Stimulated activated CD8-positive, alpha-beta memory T cell treated with anti-CD3 and anti-CD28 coated beads, Interleukin-2, amount 100 ng/mL, for 48 hours (primary cell): ENCODE results near the gene LZTR1.

Source experiments
- DNase-seq, 2 donors: peaks; one replicate each; pipeline ENCODE4 v3.0.0-alpha.2; 2020; ENCODE audit warnings: low read depth in 2 of 2

Gene LZTR1

DNA sequence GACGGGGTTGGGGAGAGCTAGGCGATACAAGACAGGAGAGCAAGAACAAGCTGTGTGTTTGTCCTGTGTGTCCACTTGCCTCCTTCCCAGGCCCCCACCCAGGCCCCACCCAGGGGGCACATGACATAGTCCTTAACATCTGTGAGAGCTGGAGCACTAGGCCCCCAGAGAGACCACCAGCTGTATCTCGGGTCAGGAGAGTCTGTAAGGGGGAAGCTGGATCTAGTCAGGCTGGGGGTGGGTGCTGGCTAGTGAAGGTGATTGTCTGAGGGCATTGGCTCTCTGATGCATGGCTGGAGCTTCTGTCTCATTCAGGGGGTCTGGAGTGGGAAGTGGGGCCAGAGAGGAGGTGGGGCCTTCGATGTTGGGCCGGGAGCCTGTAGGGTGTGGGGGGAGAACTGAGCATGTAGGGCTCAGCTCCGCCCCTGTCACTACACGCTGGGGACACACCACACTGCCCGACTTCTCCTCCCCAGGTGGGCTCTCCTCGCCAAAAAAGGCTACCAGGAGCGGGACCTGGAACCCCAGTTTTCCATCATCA is 33.4 kb downstream of the LZTR1 start:
- no peak for DNase-seq

GRCh38 chr22:21016644-21017420 is 34.7 kb downstream of the LZTR1 start:
- DNase-seq = no peak

GRCh38 chr22:21018314-21018713 is 36.2 kb downstream of the LZTR1 start:
- no peak for DNase-seq

GRCh38 chr22:21020802-21021429 is 38.8 kb downstream of the LZTR1 start:
- no peak for DNase-seq

DNA sequence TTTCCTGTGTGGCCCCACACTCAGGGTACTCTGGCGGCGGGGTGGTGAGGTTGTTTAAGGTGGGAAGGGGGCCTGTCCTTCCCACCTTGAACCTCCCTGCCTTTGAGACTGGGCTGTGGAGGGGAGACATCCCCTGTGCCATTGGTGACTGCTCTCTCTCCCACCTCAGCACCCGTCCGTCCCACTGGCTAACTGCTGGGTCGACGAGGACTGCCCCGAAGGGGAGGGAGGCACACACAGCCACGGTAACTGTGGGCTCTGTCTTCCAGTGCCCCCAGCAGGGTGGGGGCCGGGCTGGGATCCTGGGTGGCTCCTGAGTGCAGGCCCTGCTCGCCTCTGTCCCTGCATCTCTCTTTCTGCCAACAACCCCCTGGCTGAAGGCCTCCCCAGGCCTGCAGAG is 40.4 kb downstream of the LZTR1 start:
- DNase-seq = no peak

DNA sequence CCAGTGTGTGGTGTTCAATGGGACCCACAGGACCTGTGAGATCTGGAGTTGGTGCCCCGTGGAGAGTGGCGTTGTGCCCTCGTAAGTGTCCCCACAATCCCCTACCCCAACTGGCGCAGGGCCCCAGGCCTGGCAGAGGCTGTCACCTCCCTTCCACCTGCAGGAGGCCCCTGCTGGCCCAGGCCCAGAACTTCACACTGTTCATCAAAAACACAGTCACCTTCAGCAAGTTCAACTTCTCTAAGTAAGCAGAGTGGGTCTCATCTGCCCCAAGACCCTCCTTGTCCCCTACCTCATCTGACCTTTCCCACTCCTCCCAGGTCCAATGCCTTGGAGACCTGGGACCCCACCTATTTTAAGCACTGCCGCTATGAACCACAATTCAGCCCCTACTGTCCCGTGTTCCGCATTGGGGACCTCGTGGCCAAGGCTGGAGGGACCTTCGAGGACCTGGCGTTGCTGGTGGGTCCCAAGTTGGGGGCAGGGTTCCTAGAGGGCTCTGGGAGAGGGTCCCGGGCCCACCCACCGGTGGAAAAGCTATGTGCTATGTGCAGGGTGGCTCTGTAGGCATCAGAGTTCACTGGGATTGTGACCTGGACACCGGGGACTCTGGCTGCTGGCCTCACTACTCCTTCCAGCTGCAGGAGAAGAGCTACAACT is 41.0 kb downstream of the LZTR1 start:
- no peak for DNase-seq

DNA sequence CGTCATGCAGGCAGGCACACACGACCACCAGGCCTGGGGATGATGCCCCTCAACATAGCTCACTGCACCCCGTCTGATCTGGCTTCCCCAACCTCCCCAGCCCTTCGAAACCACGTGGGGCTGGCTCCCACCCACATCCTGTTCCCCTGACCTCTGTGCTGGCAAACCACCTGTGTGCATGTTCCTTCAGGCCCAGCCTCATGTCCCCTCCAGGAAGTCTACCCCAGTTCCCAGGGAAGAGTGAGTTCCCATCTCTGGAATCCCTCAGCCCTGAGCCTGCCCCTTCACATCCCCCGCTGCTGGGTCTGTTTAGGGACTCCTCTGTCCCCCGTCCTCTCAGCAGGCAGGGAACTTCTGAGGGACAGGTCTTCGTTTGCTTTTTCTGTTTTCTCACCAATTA is 43.2 kb downstream of the LZTR1 start:
- no peak for DNase-seq

DNA sequence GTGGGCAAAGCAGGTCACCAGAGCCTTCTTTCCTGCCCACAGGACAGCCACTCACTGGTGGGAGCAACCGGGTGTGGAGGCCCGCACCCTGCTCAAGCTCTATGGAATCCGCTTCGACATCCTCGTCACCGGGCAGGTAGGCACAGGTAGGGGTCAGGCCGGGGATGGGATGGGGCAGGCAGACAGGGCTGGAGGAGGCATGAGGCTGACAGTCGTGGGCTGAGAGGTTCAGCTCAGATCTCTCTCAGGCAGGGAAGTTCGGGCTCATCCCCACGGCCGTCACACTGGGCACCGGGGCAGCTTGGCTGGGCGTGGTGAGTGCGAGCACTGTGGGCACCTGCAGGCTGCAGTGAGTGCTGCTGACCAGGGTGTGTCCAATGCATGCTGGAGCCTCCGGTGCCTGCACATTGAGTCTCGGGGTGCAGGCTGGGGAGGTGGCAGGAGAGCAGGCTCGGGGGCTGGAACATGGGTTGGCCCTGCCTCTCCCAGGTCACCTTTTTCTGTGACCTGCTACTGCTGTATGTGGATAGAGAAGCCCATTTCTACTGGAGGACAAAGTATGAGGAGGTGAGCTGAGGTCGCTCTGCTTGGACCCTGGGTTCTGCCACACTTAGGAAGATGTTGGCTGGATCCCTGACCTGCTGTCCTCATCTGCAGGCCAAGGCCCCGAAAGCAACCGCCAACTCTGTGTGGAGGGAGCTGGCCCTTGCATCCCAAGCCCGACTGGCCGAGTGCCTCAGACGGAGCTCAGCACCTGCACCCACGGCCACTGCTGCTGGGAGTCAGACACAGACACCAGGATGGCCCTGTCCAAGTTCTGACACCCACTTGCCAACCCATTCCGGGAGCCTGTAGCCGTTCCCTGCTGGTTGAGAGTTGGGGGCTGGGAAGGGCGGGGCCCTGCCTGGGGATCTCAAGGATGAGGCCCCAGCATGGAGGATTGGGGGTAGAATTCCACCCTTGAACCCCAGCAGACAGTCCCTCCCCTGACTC is 44.0 kb downstream of the LZTR1 start:
- no peak for DNase-seq

- DNase-seq = no peak
These were observed 44.9 kb downstream of the LZTR1 start for GRCh38 chr22:21026783-21027692.

DNA sequence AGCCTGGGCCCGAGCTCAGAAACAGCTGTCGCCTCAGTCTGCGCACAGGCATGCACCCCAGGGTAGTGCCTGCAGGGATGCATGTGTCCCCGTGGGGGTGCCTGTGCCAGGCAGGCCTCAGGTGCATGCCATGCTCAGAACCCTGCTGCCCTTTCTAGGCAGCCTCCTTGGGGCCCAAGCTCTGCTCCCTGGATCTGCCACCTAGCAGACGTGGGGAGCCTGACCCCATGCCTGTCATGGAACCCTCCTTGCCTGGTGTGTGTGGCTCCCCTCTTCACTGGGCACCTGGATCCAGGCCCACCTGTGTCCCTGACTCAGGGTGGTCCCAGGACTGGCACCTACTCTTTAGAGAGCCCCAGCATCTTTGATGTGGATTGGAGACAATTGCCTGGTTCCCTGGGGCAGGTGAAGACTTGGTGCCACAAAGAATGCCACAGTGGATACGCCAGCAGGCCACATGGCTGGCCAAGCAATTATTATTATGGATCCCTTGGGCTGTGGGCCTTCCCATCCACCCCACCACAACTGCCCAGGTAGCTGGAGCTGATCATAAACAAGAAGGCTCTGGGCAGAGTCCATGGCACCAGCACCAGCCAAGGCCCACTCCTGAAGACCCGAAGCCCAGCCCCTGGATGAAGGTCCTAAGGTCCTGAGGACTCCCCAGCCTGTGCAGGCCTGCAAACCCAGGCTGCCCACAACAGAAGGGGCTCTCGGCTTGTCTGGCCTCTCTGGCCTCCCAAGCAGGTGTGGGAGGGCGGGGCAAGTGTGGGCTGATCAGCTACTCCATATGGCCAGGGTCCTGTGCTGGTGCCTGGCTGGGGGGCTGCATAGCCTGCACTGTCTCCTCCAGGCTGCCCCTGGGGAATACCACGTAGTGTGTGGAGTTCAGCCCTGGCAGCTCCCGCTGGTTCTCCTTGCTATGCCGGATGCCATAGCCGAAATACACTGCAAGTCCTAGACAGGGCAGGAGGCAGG is 46.5 kb downstream of the LZTR1 start:
- no peak for DNase-seq

DNA sequence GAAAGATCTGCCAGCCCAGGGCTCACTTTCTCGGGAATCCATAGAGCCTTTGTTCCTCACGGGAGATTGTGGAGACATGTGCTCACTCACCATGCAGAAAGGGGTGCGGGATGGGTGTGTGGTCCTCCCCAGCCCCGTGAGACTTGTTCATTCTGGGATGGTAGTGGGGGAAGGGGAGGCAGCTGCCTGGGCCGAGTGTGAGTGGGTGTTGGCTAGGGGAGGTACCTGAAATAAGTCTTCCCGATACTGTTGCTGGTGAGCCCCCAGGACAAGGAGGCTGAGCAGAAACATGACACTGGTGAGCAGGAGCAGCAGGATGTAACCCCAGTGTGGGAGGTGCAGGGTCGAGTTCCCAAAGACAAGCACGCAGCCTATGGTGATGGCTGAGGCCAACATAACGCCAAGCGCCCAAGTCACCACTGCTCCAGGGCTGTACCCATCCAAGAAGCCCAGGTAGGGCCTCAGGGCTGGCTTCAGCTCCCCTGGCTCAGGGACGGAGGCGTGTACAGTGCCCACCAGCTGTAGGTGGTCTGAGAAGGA is 47.5 kb downstream of the LZTR1 start:
- DNase-seq = no peak

DNA sequence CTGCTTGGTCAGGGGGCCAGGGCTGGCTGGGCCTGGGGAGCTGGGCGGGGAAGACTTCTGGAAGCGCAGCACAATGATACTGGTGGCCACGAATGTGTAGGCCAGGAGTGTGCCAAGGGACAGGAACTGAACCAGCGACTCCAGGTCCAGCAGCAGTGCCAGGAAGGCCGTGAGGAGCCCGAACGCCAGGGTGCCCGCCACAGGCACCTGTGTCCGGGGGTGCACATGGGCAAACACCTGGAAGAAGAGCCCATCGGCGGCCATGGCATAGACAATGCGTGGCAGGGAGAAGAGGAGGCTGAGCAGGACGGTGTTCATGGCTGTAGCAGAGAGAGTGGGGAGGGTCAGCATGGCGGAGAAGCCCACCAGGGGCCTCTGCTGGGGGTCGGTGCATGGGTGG is 47.9 kb downstream of the LZTR1 start:
- no peak for DNase-seq

GRCh38 chr22:21030621-21031544 is 48.8 kb downstream of the LZTR1 start:
- DNase-seq = no peak

DNA sequence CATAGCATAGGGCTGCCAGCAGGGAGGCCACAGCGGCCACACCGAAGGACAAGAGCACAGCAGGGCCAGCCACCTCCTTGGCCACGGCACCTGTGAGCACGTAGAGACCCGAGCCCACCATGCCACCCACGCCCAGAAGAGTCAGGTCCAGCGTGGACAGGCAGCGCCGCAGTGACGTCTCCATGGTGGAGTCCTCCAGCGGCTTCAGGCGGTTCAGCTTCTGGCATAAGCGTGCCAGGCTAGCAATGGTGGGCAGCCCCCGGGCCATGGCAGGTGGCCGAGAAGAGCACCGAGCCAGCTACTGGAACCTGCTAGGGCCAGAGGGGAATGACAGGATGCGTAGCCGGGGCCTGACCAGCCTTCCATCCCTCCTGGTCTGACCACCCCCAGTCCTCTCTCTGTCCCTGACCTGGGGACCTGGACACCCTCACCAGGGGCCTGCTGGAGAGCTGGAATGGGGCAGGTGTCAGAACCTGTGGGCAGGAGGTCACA is 49.5 kb downstream of the LZTR1 start:
- no peak for DNase-seq

DNA sequence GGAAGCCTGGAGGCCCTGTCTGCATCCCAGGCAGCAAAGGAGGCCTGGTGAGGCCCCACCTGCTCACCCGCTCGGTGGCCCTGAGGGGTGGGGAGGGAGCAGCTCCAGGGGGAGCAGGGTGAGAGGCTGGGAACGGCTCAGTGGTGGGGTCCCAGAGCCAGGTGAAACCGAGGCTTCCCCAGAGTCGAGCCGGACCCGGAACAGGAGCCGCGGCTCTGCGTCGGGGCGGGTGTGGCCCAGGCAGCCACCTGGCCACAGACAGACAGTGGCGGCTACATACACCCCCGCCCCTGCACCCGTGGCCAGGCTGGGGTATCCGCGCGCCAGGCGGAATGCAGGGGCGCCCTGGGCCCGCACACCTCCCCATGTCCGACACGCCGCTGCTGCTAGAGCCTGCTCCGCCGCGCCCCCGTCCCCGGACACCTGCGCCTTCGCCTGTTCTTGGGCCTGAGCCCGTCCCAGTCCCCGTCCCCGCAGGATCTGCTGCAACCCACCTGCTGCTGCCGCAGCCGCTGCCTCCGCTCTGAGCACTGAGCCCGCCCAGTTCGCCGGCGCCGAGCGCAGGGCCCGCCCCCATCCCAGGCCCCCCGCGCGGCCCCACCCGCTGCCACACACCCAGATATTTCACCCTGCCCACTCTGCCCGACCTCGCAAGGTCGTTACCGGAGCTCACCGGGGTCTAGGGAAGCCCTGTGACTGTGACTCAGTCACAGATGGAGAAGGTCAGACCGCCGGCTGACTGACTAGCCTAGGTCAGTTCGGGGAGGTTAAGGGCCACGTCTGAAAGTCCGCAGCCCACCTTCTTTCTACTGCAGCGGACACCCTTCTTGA is 50.2 kb downstream of the LZTR1 start, which contains the start of gene SLC7A4:
SLC7A4 (minus strand) TSS at position 525 of the 831 bp plus-strand sequence. CDS start 749 bp downstream, outside the sequence.
- DNase-seq = no peak

GRCh38 chr22:21032868-21033688 is 51.0 kb downstream of the LZTR1 start:
- DNase-seq = no peak
